KMS-11 (cell line): ENCODE data around the gene STX7.

ENCODE experiments used
- H2AFZ ChIP-seq: fragments of 200-600 bp; sonication (generic); 2 replicates; pipeline ENCODE4 v1.6.1; 2016; ENCODE audit warnings: antibody characterized with exemption, mixed run types, low read depth
- H3K27ac ChIP-seq: fragments of 200-600 bp; sonication (generic); 2 replicates; pipeline ENCODE4 v1.6.1; 2016; ENCODE audit warnings: mild to moderate bottlenecking, mixed run types
- H3K27me3 ChIP-seq: fragments of 200-600 bp; sonication (generic); 2 replicates; pipeline ENCODE4 v1.6.1; 2017; ENCODE audit warnings: mild to moderate bottlenecking, low read depth, mixed run types, moderate library complexity; ENCODE audit not compliant: insufficient read depth
- H3K36me3 ChIP-seq: fragments of 200-600 bp; sonication (generic); 2 replicates; pipeline ENCODE4 v1.6.1; 2017; ENCODE audit warnings: mild to moderate bottlenecking, mixed run types; ENCODE audit not compliant: insufficient read depth
- H3K4me1 ChIP-seq: fragments of 200-600 bp; sonication (generic); 2 replicates; pipeline ENCODE4 v1.6.1; 2016; ENCODE audit warnings: mild to moderate bottlenecking, low read depth, mixed run types; ENCODE audit not compliant: poor library complexity, severe bottlenecking
- H3K4me2 ChIP-seq: fragments of 200-600 bp; sonication (generic); 2 replicates; pipeline ENCODE4 v1.7.0; 2016; ENCODE audit warnings: mild to moderate bottlenecking, mixed run types
- H3K4me3 ChIP-seq: fragments of 200-600 bp; sonication (generic); IDR thresholded peaks from 2 replicates; pipeline ENCODE4 v1.6.1; 2017; ENCODE audit warnings: low read depth, low read length, mixed read lengths; ENCODE audit not compliant: insufficient read depth
- H3K79me2 ChIP-seq: fragments of 200-600 bp; sonication (generic); 2 replicates; pipeline ENCODE4 v1.6.1; 2016; ENCODE audit warnings: low read depth, mixed run types; ENCODE audit not compliant: insufficient read depth
- H3K9ac ChIP-seq: fragments of 200-600 bp; sonication (generic); 2 replicates; pipeline ENCODE4 v1.6.1; 2016; ENCODE audit warnings: mild to moderate bottlenecking, mixed run types
- H4K20me1 ChIP-seq: fragments of 200-600 bp; sonication (generic); 2 replicates; pipeline ENCODE4 v1.6.1; 2016; ENCODE audit warnings: mild to moderate bottlenecking, mixed run types; ENCODE audit not compliant: insufficient read depth
- TF ChIP-seq, protein P1 (sequence below): fragments of 200-600 bp; sonication (generic); conservative IDR thresholded peaks from 2 replicates; pipeline ENCODE4 v1.6.1; 2017; ENCODE audit warnings: low read depth, mild to moderate bottlenecking, antibody characterized with exemption, low read length, moderate library complexity, mixed read lengths

STX7 gene

DNA sequence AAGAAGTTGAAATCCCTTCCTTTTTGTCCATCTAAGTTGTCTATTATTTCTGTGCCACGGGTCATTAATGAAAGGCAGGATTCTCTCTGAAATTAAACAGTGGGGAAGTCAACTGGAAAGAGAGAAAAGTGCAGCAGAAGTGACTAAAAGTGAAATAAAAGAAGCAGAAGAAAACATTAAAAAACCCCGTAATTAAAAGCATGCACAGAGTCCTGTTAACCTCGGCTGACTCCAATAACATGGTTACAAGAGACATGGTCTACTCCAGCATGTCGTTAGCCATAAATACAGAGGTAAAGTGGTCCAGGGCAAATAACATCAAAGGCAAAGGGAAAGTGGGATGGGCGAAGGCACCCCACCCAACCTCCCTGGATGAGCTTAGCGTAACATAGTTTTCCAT is 98.6 kb downstream of the STX7 start:
- no peaks in the 10 kb centered on the region for H3K4me1 ChIP-seq
- H3K79me2 ChIP-seq: no peaks in the 10 kb centered on the region
- H3K27me3 ChIP-seq: no peaks in the 10 kb centered on the region
- H3K27ac ChIP-seq: no peak overlapping the region
- H3K4me2 ChIP-seq: no peak overlapping the region
- H4K20me1 ChIP-seq: no peaks in the 10 kb centered on the region
- no peak overlapping the region for H2AFZ ChIP-seq
- TF ChIP-seq, protein P1, sequence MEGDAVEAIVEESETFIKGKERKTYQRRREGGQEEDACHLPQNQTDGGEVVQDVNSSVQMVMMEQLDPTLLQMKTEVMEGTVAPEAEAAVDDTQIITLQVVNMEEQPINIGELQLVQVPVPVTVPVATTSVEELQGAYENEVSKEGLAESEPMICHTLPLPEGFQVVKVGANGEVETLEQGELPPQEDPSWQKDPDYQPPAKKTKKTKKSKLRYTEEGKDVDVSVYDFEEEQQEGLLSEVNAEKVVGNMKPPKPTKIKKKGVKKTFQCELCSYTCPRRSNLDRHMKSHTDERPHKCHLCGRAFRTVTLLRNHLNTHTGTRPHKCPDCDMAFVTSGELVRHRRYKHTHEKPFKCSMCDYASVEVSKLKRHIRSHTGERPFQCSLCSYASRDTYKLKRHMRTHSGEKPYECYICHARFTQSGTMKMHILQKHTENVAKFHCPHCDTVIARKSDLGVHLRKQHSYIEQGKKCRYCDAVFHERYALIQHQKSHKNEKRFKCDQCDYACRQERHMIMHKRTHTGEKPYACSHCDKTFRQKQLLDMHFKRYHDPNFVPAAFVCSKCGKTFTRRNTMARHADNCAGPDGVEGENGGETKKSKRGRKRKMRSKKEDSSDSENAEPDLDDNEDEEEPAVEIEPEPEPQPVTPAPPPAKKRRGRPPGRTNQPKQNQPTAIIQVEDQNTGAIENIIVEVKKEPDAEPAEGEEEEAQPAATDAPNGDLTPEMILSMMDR: no peak
- H3K36me3 ChIP-seq: no peaks in the 10 kb centered on the region
- no peak overlapping the region for H3K4me3 ChIP-seq
- H3K9ac ChIP-seq: no peak overlapping the region

DNA sequence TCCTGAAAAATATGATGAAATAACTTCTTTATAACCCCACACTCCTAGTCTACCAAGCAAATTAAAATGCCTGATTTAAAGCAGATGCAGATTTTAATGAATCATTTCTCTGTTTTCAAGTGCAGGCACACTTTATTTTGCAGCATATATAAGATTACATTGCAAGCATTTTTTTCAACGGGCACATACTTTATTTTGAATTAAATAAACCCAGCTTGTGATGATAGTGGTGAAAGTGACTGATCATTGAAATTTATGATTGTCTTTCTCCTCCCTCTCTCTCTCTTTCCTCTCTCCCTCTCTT is 99.5 kb downstream of the STX7 start:
- TF ChIP-seq, protein P1: no peak
- no peak overlapping the region for H3K27ac ChIP-seq
- H3K36me3 ChIP-seq: no peaks in the 10 kb centered on the region
- no peaks in the 10 kb centered on the region for H3K27me3 ChIP-seq
- no peaks in the 10 kb centered on the region for H3K79me2 ChIP-seq
- no peak overlapping the region for H3K4me2 ChIP-seq
- H3K4me3 ChIP-seq: no peak overlapping the region
- H3K4me1 ChIP-seq: no peaks in the 10 kb centered on the region
- H3K9ac ChIP-seq: no peak overlapping the region
- no peaks in the 10 kb centered on the region for H4K20me1 ChIP-seq
- no peak overlapping the region for H2AFZ ChIP-seq

DNA sequence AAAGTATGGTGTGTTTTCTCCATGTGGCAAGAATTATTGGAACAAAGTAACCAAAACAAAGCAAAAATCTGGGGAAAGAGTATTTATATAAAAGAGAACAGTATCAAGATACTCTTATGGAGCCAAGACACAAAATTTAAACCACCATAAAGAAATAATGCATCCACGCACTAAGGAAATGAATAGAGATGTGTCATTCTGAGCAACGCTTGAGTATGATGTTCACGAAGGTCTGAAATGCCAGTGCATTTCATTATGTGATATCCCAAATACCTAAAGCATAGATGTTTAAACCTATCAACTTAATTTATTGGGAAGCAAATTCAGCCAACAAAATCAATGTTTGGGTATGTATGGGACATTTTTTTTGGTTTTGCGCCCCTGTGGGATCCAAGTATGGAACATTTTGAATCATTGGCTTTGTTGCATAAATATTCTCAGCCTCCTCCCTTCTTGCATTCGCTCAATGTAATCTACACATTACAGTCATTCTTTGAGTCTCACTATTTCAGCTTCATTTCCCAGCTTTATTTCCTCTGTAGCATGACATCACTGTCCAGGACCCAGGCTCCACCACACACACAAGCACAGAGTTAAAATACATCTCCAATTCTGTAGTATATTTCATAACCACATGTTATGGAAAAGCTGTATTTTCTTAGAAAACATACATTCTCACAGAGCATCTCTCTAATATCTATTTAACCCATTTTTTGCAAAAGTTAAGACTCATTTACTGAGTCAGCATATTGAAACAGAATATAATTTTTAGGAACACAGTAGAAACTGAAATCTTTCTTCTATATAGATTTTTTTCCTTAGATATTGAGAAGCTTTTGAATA is 100.0 kb downstream of the STX7 start:
- no peaks in the 10 kb centered on the region for H3K36me3 ChIP-seq
- no peak overlapping the region for H3K4me2 ChIP-seq
- TF ChIP-seq, protein P1: no peak
- H3K27ac ChIP-seq: no peak overlapping the region
- H3K27me3 ChIP-seq: no peaks in the 10 kb centered on the region
- no peaks in the 10 kb centered on the region for H4K20me1 ChIP-seq
- H3K79me2 ChIP-seq: no peaks in the 10 kb centered on the region
- H3K4me3 ChIP-seq: no peak overlapping the region
- no peak overlapping the region for H3K9ac ChIP-seq
- H2AFZ ChIP-seq: no peak overlapping the region
- no peaks in the 10 kb centered on the region for H3K4me1 ChIP-seq

DNA sequence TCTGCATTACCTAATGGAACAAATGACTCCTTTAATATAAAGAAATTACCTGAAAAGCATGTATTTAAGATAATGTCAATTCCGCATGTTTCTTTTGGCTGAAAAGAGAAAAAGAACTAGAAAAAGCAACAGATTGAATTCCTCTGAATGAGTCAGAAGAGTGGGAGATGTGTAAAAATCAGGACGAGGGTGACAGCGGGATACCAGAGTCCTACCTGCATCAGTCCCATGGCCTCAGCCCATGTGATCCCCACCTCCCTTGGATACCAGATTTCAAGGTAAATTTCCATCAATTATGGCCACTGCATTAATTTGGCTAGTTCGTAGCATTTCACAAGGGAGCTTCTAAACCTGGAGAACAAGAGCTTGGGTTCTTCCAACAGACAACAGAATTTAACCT is 101.6 kb downstream of the STX7 start:
- H4K20me1 ChIP-seq: no peaks in the 10 kb centered on the region
- H2AFZ ChIP-seq: no peak overlapping the region
- no peak overlapping the region for H3K4me3 ChIP-seq
- H3K27me3 ChIP-seq: no peaks in the 10 kb centered on the region
- TF ChIP-seq, protein P1: no peak
- H3K4me2 ChIP-seq: no peak overlapping the region
- no peaks in the 10 kb centered on the region for H3K36me3 ChIP-seq
- H3K9ac ChIP-seq: no peak overlapping the region
- no peaks in the 10 kb centered on the region for H3K79me2 ChIP-seq
- no peak overlapping the region for H3K27ac ChIP-seq
- no peaks in the 10 kb centered on the region for H3K4me1 ChIP-seq
